NB4 (cell line): ENCODE data around the gene ROPN1L.

ENCODE experiments used
- DNase-seq: peaks from one replicate; pipeline ENCODE4 v3.0.0; 2010; ENCODE audit warnings: low read depth
- H3K4me3 ChIP-seq: one replicate; pipeline ENCODE4 v1.5.1; 2011; ENCODE audit warnings: mild to moderate bottlenecking, low read depth, low read length, moderate library complexity
- CTCF ChIP-seq: IDR thresholded peaks from one replicate; pipeline ENCODE4 v1.5.1; 2012; ENCODE audit warnings: low read depth, low read length
- MAX ChIP-seq: IDR thresholded peaks from 2 replicates; pipeline ENCODE4 v1.6.1; 2011; ENCODE audit warnings: low read depth, low read length
- MYC ChIP-seq: IDR thresholded peaks from 2 replicates; pipeline ENCODE4 v1.6.1; 2011; ENCODE audit warnings: low read depth, low read length
- POLR2A ChIP-seq: IDR thresholded peaks from 2 replicates; pipeline ENCODE4 v1.6.1; 2011; ENCODE audit warnings: mild to moderate bottlenecking; ENCODE audit not compliant: insufficient read length; ENCODE audit errors: extremely low read depth

ROPN1L gene

GRCh38 chr5:10452768-10453331 lies 11.2 kb downstream of the ROPN1L start:
- DNase-seq, result peak; percentile 90
- TF ChIP-seq POLR2A (no peak), MAX (peak; percentile 61), MYC (peak; percentile 73), CTCF (peak; percentile 62)
- H3K4me3 ChIP-seq, result no peak overlapping the region

GRCh38 chr5:10453545-10453944 lies 11.9 kb downstream of the ROPN1L start:
- DNase-seq, result no peak
- TF ChIP-seq MYC (no peak), CTCF (no peak), POLR2A (no peak), MAX (no peak)
- H3K4me3 ChIP-seq, result no peak overlapping the region

GRCh38 chr5:10454591-10455276 lies 13.1 kb downstream of the ROPN1L start:
- no peak overlapping the region for H3K4me3 ChIP-seq
- DNase-seq, result no peak
- no peak for TF ChIP-seq MYC
- no peak for TF ChIP-seq POLR2A
- no peak for TF ChIP-seq MAX
- no peak for TF ChIP-seq CTCF

- DNase-seq, result no peak
- H3K4me3 ChIP-seq, result no peak overlapping the region
- TF ChIP-seq POLR2A (no peak), MYC (no peak), MAX (no peak), CTCF (no peak)
Observed at GRCh38 chr5:10455277-10455670, 13.6 kb downstream of the ROPN1L start.

GRCh38 chr5:10456583-10457420 lies 15.1 kb downstream of the ROPN1L start:
- peak; percentile 67 for DNase-seq
- H3K4me3 ChIP-seq, result no peak overlapping the region
- peak; percentile 22 for TF ChIP-seq MYC
- TF ChIP-seq MAX, result peak; percentile 72
- no peak for TF ChIP-seq POLR2A
